PC-9 (cell line): ENCODE results near the gene SDK1.

Experiments
- CTCF ChIP-seq: fragments of 200-600 bp; sonication (generic); conservative IDR thresholded peaks from 2 replicates; pipeline ENCODE4 v1.6.1; 2017; ENCODE audit warnings: mixed run types, antibody characterized with exemption, mild to moderate bottlenecking, moderate library complexity
- EZH2 ChIP-seq: fragments of 200-600 bp; sonication (generic); IDR thresholded peaks from 2 replicates; pipeline ENCODE4 v1.8.0; 2017; ENCODE audit warnings: antibody characterized with exemption, low read depth

- TF ChIP-seq CTCF: no peak
- no peak for TF ChIP-seq EZH2
These were observed 333.3 kb downstream of the SDK1 start for GRCh38 chr7:3634396-3634795.
